ENCODE data around the gene ASB13.

Gene ASB13

GRCh38 chr10:5666008-5666840, at the start of gene ASB13:
TSS of gene ASB13 (minus strand) at chr10:5666595. CDS start at chr10:5666551, 44 bp downstream.
- peak; percentile 72 for DNase-seq

- DNase-seq: no peak
Measured at GRCh38 chr10:5711642-5712041, 45.2 kb upstream of the ASB13 start.

- DNase-seq: no peak
Measured at GRCh38 chr10:5710859-5711258, 44.5 kb upstream of the ASB13 start.

GRCh38 chr10:5709865-5710264, 43.5 kb upstream of the ASB13 start:
- DNase-seq: no peak

- DNase-seq: no peak
Measured at GRCh38 chr10:5708356-5708755, 42.0 kb upstream of the ASB13 start.

GRCh38 chr10:5698062-5698461, 31.7 kb upstream of the ASB13 start:
- no peak for DNase-seq

- no peak for DNase-seq
Measured at GRCh38 chr10:5697342-5697741, 30.9 kb upstream of the ASB13 start.

GRCh38 chr10:5694573-5694972, 28.2 kb upstream of the ASB13 start:
- no peak for DNase-seq

- peak; percentile 39 for DNase-seq
Measured at GRCh38 chr10:5692461-5693358, 26.3 kb upstream of the ASB13 start.

- DNase-seq: no peak
Measured at GRCh38 chr10:5691786-5692185, 25.4 kb upstream of the ASB13 start.

- no peak for DNase-seq
Measured at GRCh38 chr10:5688587-5688986, 22.2 kb upstream of the ASB13 start.

GRCh38 chr10:5685764-5686240, 19.4 kb upstream of the ASB13 start:
- no peak for DNase-seq

- peak; percentile 75 for DNase-seq
Measured at GRCh38 chr10:5684971-5685763, 18.8 kb upstream of the ASB13 start.

- DNase-seq: peak; percentile 98
Measured at GRCh38 chr10:5684318-5684970, 18.0 kb upstream of the ASB13 start, which contains the start of gene TASOR2. TSS of gene TASOR2 (plus strand) at chr10:5684838. CDS start at chr10:5720643, 35,805 bp downstream.

- no peak for DNase-seq
Measured at GRCh38 chr10:5683065-5683464, 16.7 kb upstream of the ASB13 start.

GRCh38 chr10:5681930-5682329, 15.5 kb upstream of the ASB13 start:
- no peak for DNase-seq

GRCh38 chr10:5679606-5680005, 13.2 kb upstream of the ASB13 start:
- DNase-seq: no peak

- no peak for DNase-seq
Measured at GRCh38 chr10:5679037-5679435, 12.6 kb upstream of the ASB13 start.

- no peak for DNase-seq
Measured at GRCh38 chr10:5678397-5679036, 12.1 kb upstream of the ASB13 start.

- no peak for DNase-seq
Measured at GRCh38 chr10:5670662-5671375, 4.4 kb upstream of the ASB13 start.

GRCh38 chr10:5669604-5670003, 3.2 kb upstream of the ASB13 start:
- DNase-seq: no peak

Data from midbrain (tissue), 1 donor.